Chondrocyte (in vitro differentiated cells): ENCODE measurements around the gene CGN. TPM values are rescaled to one million over a fixed set of nuclear protein-coding genes. Genes with fewer than 3 reads are reported as not detected.

Experiments used
- DNase-seq: peaks from one replicate; pipeline ENCODE4 v3.0.0; 2021; ENCODE audit warnings: mixed read lengths, low spot score
- H3K27ac Mint-ChIP-seq: one replicate; pipeline ENCODE4 v1.8.0; 2021; ENCODE audit warnings: mild to moderate bottlenecking, moderate library complexity, mixed read lengths; ENCODE audit not compliant: unreplicated experiment
- H3K27me3 Mint-ChIP-seq: 2 replicates; pipeline ENCODE4 v1.8.0; 2021; ENCODE audit warnings: low read depth, mixed read lengths
- H3K36me3 Mint-ChIP-seq: 2 replicates; pipeline ENCODE4 v1.8.0; 2021; ENCODE audit warnings: low read depth, mixed read lengths
- H3K4me1 Mint-ChIP-seq: 2 replicates; pipeline ENCODE4 v1.8.0; 2021; ENCODE audit warnings: low read depth, mild to moderate bottlenecking, mixed read lengths
- H3K4me3 Mint-ChIP-seq: one replicate; pipeline ENCODE4 v1.8.0; 2021; ENCODE audit warnings: mild to moderate bottlenecking, moderate library complexity, mixed read lengths; ENCODE audit not compliant: unreplicated experiment
- H3K9me3 Mint-ChIP-seq: 2 replicates; pipeline ENCODE4 v1.8.0; 2021; ENCODE audit warnings: low read depth, mixed read lengths
- CTCF ChIP-seq: fragments of 200-600 bp; sonication (generic); IDR thresholded peaks from 2 replicates; pipeline ENCODE4 v1.5.0; 2021; ENCODE audit warnings: antibody characterized with exemption, mild to moderate bottlenecking, moderate library complexity
- total RNA-seq: library from RNA; stranded (reverse); gene quantifications from 3 replicates; pipeline ENCODE4 v1.2.1, GENCODE V29; 2021

CGN gene
- total RNA-seq, 1 donor from 2014 or later = 1.0 TPM

GRCh38 chr1:151547119-151547899 lies 36.1 kb downstream of the CGN start:
- peak overlapping the region; percentile 63 for H3K4me3 Mint-ChIP-seq
- H3K9me3 Mint-ChIP-seq = no peaks in the 10 kb centered on the region
- TF ChIP-seq CTCF = no peak
- H3K4me1 Mint-ChIP-seq = peaks cover 60% of the 10 kb centered on the region
- no peaks in the 10 kb centered on the region for H3K27me3 Mint-ChIP-seq
- peak overlapping the region; percentile 95 for H3K27ac Mint-ChIP-seq
- DNase-seq = no peak
- H3K36me3 Mint-ChIP-seq = no peaks in the 10 kb centered on the region

GRCh38 chr1:151547900-151548230 lies 36.7 kb downstream of the CGN start:
- Mint-ChIP-seq H3K36me3 (no peaks in the 10 kb centered on the region), H3K4me1 (peaks cover 55% of the 10 kb centered on the region)

GRCh38 chr1:151549199-151549598 lies 38.0 kb downstream of the CGN start:
- H3K27me3 Mint-ChIP-seq = no peaks in the 10 kb centered on the region
- H3K36me3 Mint-ChIP-seq = peaks cover 3% of the 10 kb centered on the region
- DNase-seq = no peak
- H3K9me3 Mint-ChIP-seq = no peaks in the 10 kb centered on the region
- TF ChIP-seq CTCF = no peak
- peak overlapping the region; percentile 95 for H3K27ac Mint-ChIP-seq
- H3K4me1 Mint-ChIP-seq = peaks cover 55% of the 10 kb centered on the region
- no peak overlapping the region for H3K4me3 Mint-ChIP-seq

More at GRCh38 chr1:151547900-151548230, 36.7 kb downstream of the CGN start:
- no peak for DNase-seq
- no peak overlapping the region for H3K4me3 Mint-ChIP-seq
- peak overlapping the region; percentile 95 for H3K27ac Mint-ChIP-seq
- TF ChIP-seq CTCF = no peak
- H3K27me3 Mint-ChIP-seq = no peaks in the 10 kb centered on the region
- H3K9me3 Mint-ChIP-seq = no peaks in the 10 kb centered on the region

- Mint-ChIP-seq H3K27me3 (no peaks in the 10 kb centered on the region), H3K9me3 (no peaks in the 10 kb centered on the region), H3K36me3 (peaks cover 6% of the 10 kb centered on the region), H3K27ac (no peak overlapping the region), H3K4me3 (no peak overlapping the region), H3K4me1 (peaks cover 22% of the 10 kb centered on the region)
- no peak for TF ChIP-seq CTCF
- DNase-seq = no peak
These were observed 42.5 kb downstream of the CGN start for GRCh38 chr1:151553659-151554058.

GRCh38 chr1:151556052-151556451 lies 44.9 kb downstream of the CGN start:
- Mint-ChIP-seq H3K4me1 (peaks cover 18% of the 10 kb centered on the region), H3K27ac (no peak overlapping the region), H3K9me3 (no peaks in the 10 kb centered on the region), H3K27me3 (no peaks in the 10 kb centered on the region), H3K4me3 (no peak overlapping the region), H3K36me3 (peaks cover 10% of the 10 kb centered on the region)
- no peak for DNase-seq
- TF ChIP-seq CTCF = no peak
